ENCODE measurements around the gene PLEKHF1. TPM values are rescaled to one million over a fixed set of nuclear protein-coding genes. Genes with fewer than 3 reads are reported as not detected.

PLEKHF1 gene
- total RNA-seq, 1 experiment from 2014 or later, result 12.9 TPM

DNA sequence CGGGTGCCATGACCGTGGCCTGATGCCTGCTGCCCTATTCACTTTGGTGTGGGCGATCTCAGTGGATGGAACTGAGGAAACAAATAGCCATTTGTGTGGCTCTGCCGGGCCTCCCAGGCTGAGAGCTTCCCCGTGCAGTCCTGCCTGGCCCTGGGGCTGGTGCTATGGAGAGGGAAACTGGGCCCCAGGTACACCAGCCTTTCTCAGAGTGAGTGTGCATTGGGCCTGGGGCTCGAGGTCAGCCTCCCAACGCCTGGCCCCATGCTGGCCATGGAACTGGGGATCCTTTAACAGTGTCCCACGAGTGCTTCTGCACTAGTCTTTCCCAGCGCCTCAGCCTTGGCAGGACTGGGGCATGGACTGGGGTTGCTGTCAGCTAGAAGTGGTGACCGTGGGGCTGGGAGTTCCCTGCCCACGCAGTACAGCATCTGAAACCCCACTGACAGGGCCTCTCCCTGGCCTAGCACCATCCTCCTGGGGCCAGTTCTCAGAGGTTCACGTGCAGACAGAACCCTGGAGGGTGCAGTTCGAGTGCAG is 10.5 kb downstream of the PLEKHF1 start:
- Histone ChIP-seq H3K4me3 (ENCODE audit: insufficient read depth, low read depth, low read length) (no peak overlapping the region), H3K36me3 (replicated peaks; ENCODE audit: control insufficient read depth, insufficient read depth, low read length) (peaks cover 7% of the 10 kb centered on the region), H3K27me3 (ENCODE audit: control insufficient read depth, insufficient read depth, low read length) (no peaks in the 10 kb centered on the region)
- no peak for DNase-seq

DNA sequence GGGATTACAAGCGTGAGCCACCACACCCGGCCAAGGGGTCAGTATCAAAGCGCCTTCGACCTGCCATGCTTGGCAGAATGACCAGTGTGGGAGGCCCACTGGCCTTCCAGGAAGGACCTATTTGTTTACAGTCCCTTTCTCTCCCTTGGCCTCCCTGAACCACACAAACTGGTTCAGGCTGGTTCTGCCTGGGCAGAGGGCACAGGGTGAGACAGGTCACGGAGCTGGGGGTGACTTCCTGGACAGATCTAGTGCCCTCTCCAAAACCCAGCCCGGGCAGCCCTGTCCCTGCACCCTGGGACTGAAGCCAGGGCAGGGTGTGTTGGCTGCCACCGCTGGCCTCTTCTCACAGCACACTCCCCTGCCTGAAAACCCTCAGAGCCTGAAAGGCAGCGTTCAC is 11.3 kb downstream of the PLEKHF1 start:
- DNase-seq, result no peak
- H3K36me3 ChIP-seq (replicated peaks; ENCODE audit: control insufficient read depth, insufficient read depth, low read length), result peaks cover 7% of the 10 kb centered on the region
- no peaks in the 10 kb centered on the region for H3K27me3 ChIP-seq (ENCODE audit: control insufficient read depth, insufficient read depth, low read length)
- no peak overlapping the region for H3K4me3 ChIP-seq (ENCODE audit: insufficient read depth, low read depth, low read length)

DNA sequence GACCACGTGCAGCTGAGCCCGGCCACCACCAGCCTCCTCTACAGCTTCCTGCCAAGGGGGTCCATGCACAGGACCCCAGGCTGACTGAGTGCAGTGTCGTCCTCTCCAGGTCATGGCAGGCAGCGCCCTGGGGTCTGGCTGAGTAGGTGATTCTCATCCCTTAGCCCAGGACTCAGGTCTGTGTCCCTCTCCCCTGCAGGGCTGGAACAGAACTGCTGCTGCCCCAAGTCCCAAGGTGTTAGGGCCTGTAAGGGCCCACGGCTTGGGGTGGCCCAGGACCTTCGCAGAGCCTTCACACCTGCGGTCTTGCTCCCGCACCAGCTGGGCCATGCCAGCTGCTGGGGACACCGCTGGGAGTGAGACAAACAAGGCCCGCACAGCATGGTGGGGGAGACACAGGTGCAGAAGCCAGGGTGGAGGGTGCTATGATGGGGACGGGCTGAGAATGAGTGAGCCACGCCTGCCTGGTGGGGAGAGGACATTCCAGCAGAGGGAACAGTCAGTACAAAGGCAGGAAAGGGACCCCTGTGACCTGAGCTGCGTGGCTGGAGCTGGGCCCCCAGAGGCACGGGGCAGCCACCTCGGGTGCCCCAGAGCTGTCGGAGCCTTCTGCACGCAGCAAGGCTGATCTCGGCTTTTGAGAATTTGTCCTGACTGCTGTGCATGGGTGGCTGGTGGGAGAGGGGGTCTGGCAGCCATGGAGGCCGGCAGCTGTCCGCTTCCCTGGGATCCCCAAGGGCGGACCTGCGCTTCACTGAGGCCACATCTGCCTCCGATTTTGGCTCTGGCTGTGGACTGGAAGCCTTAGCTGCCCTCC is 11.9 kb downstream of the PLEKHF1 start:
- no peak overlapping the region for H3K4me3 ChIP-seq (ENCODE audit: insufficient read depth, low read depth, low read length)
- peak; percentile 67 for DNase-seq
- no peaks in the 10 kb centered on the region for H3K27me3 ChIP-seq (ENCODE audit: control insufficient read depth, insufficient read depth, low read length)
- H3K36me3 ChIP-seq (replicated peaks; ENCODE audit: control insufficient read depth, insufficient read depth, low read length), result peaks cover 7% of the 10 kb centered on the region

DNA sequence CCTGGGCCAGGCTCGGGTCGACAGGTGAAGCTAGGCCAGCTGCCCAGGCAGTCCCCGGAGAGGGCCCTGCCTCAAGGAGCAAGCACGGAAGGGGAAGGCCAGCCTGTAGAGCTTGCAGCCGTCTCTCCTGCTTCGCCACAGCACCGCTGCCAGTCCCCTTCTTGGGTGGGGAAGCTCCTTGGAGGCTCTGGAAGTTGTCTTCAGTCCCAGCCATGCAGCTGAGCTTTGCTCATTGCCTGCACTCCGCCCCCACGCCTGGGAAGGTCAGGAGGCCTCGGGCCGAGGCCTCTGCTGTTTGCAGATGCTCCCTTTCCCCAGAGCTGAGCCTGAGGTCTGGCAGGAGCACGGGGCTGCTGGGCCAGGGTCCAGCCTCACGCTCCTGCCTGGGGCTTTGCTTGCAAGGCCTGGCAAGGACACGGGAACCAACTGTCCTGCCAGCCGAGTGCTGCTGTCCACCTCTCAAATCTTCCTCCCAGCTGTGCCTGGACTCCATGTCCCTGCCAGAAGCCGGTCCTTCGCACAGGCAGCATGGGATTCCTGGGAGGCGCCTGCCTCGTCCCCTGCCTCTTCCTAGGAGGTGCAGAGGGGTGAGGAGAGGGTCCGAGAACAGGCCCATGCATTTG is 13.3 kb downstream of the PLEKHF1 start:
- peak; percentile 49 for DNase-seq
- peaks cover 7% of the 10 kb centered on the region for H3K36me3 ChIP-seq (replicated peaks; ENCODE audit: control insufficient read depth, insufficient read depth, low read length)
- no peak overlapping the region for H3K4me3 ChIP-seq (ENCODE audit: insufficient read depth, low read depth, low read length)
- H3K27me3 ChIP-seq (ENCODE audit: control insufficient read depth, insufficient read depth, low read length), result no peaks in the 10 kb centered on the region

DNA sequence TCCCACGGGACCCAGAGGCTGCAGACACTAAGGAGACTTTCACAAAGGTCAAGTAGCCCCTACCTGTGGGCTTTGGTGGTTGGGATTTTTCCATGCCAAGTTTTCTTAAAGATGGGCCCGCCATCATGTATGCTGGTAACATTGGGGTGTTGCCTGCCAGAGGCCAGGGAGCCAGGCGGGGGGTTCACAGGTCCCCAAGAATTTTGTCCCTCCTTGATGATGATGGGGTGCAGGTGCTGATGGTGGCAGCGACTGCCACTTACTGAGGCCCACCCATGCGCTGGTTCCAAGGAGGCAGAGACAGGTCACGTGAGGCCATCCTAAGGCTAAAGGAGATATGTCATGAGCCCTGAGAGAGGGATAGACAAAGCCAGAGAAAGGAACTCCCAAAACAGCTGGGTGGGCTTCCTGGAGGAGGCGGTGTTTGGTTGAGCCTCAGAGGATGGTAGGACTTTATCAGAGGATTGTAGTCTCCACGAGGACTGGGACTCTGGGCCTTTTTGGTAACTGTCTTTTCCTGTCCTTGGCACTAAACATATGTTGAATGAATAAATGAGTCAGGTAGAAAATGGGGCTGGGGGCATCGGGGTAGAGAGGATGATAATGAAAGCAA is 14.4 kb downstream of the PLEKHF1 start:
- H3K4me3 ChIP-seq (ENCODE audit: insufficient read depth, low read depth, low read length), result no peak overlapping the region
- H3K36me3 ChIP-seq (replicated peaks; ENCODE audit: control insufficient read depth, insufficient read depth, low read length), result peaks cover 5% of the 10 kb centered on the region
- no peak for DNase-seq
- no peaks in the 10 kb centered on the region for H3K27me3 ChIP-seq (ENCODE audit: control insufficient read depth, insufficient read depth, low read length)

DNA sequence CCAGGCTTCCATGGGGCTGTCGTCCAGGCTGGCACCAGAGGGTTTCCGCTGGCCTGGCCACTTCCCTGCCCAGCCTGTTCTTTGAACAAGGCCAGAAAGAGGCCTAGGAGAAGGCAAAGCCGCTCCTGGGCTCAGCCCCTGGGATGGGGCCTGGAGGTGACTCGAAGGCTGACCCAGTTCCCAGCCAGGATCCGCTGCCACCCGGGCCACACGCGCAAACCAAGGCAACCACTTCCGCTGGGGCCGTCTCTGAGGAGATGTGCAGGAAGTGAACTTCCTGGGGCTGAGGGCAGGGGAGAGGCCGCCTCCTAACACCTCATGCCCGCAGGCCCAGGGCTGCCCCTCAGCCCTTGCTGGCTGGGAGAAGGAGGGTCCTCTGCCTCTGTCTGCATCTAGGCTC is 15.2 kb downstream of the PLEKHF1 start:
- DNase-seq, result peak; percentile 50
- Histone ChIP-seq H3K27me3 (ENCODE audit: control insufficient read depth, insufficient read depth, low read length) (no peaks in the 10 kb centered on the region), H3K36me3 (replicated peaks; ENCODE audit: control insufficient read depth, insufficient read depth, low read length) (peaks cover under 1% of the 10 kb centered on the region), H3K4me3 (ENCODE audit: insufficient read depth, low read depth, low read length) (no peak overlapping the region)

DNA sequence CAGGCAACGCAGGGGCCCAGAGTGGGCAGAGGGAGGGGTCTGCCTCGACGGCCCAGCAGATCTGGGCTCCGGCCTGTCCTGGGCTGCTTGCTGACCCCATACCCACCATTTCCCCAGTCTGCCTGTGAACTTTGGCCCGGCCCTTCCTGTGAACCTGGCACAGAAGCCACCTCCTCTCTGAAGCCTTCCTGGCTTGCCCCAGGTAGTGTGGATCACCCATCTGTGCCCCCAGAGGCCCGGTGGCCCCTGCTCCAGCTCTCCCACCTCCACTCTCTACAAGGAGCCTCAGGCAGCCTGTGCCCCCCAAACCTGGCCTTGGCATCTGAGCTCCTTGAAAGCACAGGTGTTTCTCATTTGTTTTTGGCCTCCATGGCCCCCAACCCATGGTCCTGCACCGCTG is 15.7 kb downstream of the PLEKHF1 start:
- no peaks in the 10 kb centered on the region; the same call in 1 of the 2 replicates for H3K36me3 ChIP-seq (replicated peaks; ENCODE audit: control insufficient read depth, insufficient read depth, low read length)
- H3K27me3 ChIP-seq (ENCODE audit: control insufficient read depth, insufficient read depth, low read length), result no peaks in the 10 kb centered on the region
- no peak overlapping the region for H3K4me3 ChIP-seq (ENCODE audit: insufficient read depth, low read depth, low read length)
- DNase-seq, result no peak

DNA sequence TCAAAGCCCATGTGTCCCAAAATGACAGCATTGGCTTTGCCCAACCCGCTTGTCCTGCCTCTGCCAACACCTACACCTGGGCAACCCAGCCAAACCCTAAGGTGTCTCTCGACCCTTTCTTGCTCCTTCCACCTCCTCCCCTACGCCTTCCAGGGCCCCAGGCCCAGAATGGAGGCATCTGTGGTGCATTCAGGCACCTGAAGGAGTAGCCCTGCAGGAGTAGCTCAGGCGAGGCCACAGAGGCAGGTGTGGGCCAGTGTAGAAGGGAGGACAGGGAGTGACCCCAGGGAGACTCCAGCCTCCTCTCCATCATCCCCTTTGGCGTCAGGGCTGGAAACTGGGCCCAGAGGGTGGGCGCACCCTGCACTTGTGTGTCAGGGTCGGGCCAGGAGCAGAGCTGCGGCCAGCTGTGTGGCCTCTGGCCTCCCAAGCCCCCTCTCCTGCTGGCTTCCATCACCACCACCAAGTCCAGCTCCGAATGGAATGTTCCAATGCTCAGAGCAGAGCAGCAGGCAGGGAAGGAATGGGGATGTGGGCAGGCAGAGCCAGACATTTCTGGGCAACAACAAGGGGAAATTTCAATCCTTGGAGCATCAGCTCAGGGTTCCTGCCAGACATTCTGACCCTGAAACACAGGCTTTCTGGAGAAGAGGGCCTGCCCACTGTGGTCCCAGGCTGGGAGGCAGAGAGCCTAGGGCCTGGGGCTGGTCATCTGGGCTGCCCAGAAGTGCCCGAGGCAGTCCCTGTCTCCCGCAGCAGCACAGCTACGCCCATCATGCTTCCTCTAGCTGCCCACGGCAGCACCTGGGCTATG is 16.4 kb downstream of the PLEKHF1 start:
- peak; percentile 34 for DNase-seq
- H3K4me3 ChIP-seq (ENCODE audit: insufficient read depth, low read depth, low read length), result no peak overlapping the region
- H3K27me3 ChIP-seq (ENCODE audit: control insufficient read depth, insufficient read depth, low read length), result no peaks in the 10 kb centered on the region
- H3K36me3 ChIP-seq (replicated peaks; ENCODE audit: control insufficient read depth, insufficient read depth, low read length), result no peaks in the 10 kb centered on the region

DNA sequence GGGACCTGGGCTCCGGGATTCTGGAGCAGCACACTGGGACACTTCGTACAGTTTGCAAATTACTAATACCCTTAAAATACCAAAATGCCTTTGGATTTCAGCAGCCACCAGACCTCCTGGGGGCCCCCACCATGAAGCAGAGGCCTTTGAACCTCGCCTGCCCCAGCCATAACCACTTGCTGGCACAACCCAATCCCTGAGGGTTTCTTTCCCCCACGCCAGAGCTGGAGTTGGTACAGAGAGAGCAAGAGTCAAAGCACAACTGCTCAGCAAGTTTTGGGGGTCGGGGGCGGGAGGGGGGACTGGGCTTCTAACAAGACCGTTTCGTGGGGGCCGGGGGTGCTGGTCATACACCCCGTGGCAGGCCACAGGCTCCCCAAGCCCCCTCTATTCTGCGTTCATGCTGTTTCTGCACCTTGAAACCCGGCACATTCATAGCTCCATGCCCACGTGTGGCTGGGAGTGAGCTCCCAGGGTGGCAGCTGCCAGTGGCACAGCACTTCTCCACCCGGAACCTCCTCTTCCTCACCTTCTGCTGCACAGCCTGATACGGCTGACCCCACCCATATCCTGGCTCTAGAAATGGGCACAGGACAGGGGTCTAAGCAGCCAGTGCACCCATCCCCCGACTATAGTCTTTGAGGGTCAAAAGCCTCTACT is 17.1 kb downstream of the PLEKHF1 start:
- no peaks in the 10 kb centered on the region for H3K27me3 ChIP-seq (ENCODE audit: control insufficient read depth, insufficient read depth, low read length)
- H3K36me3 ChIP-seq (replicated peaks; ENCODE audit: control insufficient read depth, insufficient read depth, low read length), result no peaks in the 10 kb centered on the region
- no peak for DNase-seq
- no peak overlapping the region for H3K4me3 ChIP-seq (ENCODE audit: insufficient read depth, low read depth, low read length)

DNA sequence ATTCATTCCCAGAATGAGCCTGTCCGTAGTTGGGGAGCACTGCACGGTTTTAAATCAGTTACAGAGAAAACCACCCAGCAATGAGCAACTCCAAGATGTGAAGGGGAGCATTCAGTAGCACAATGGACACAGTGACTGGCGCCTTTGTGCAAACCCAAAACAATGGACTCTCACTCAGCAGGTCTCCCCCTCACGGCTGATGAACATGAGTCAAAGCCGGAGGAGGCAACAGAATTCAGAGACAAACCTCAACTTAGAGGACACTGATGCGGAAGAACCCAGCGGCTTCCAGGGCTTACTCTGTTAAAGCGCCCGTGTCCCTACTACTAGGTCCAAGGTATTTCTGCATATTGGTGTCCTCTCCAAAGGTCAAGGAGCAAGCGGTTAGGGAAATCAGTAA is 17.7 kb downstream of the PLEKHF1 start:
- peak; percentile 37 for DNase-seq
- no peaks in the 10 kb centered on the region for H3K27me3 ChIP-seq (ENCODE audit: control insufficient read depth, insufficient read depth, low read length)
- H3K36me3 ChIP-seq (replicated peaks; ENCODE audit: control insufficient read depth, insufficient read depth, low read length), result no peaks in the 10 kb centered on the region
- no peak overlapping the region for H3K4me3 ChIP-seq (ENCODE audit: insufficient read depth, low read depth, low read length)

DNA sequence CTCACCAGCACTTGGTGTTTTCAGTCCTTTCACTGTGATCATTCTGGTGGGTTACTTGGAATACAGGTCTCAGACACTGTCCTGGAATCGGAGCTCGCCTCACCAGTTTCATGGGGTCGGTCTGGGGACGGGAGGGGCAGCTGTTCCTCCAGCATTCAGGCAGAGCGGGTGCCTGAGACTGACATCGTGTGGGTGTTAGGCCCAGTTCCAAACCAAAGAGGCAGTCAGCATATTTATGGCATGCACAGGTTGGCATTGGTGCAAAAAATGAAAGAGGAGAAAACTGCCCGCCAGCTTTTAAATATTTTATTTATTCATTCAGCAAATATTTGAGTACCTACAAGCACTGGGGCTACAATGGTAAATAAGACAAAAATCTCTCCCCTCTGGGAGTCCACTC is 20.1 kb downstream of the PLEKHF1 start:
- no peaks in the 10 kb centered on the region for H3K36me3 ChIP-seq (replicated peaks; ENCODE audit: control insufficient read depth, insufficient read depth, low read length)
- H3K27me3 ChIP-seq (ENCODE audit: control insufficient read depth, insufficient read depth, low read length), result no peaks in the 10 kb centered on the region
- H3K4me3 ChIP-seq (ENCODE audit: insufficient read depth, low read depth, low read length), result no peak overlapping the region
- no peak for DNase-seq

DNA sequence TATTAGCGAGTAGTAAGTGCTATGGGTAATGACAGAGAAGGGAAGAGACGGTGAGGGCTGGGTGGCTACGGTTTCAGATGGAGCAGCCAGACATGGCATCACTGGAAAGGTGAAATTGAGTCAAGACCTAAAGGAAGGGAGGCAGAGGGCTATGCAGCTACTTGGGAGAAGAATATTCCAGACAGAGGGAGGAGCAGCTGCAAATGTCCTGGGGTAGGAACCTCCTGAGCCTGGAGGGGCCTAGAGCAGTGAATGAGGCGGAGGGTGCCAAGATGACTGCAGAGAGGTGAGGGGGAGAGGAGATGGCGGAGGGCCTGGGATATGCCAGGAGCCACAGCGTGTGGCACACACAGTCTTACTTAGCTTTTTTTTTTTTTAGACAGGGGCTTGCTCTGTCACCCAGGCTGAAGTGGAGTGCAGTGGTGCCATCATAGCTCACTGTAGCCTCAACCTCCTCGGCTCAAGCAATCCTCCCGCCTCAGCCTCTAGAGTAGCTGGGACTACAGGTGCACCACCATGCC is 21.1 kb downstream of the PLEKHF1 start:
- no peak for DNase-seq
- no peaks in the 10 kb centered on the region for H3K36me3 ChIP-seq (replicated peaks; ENCODE audit: control insufficient read depth, insufficient read depth, low read length)
- H3K27me3 ChIP-seq (ENCODE audit: control insufficient read depth, insufficient read depth, low read length), result no peaks in the 10 kb centered on the region
- H3K4me3 ChIP-seq (ENCODE audit: insufficient read depth, low read depth, low read length), result no peak overlapping the region

DNA sequence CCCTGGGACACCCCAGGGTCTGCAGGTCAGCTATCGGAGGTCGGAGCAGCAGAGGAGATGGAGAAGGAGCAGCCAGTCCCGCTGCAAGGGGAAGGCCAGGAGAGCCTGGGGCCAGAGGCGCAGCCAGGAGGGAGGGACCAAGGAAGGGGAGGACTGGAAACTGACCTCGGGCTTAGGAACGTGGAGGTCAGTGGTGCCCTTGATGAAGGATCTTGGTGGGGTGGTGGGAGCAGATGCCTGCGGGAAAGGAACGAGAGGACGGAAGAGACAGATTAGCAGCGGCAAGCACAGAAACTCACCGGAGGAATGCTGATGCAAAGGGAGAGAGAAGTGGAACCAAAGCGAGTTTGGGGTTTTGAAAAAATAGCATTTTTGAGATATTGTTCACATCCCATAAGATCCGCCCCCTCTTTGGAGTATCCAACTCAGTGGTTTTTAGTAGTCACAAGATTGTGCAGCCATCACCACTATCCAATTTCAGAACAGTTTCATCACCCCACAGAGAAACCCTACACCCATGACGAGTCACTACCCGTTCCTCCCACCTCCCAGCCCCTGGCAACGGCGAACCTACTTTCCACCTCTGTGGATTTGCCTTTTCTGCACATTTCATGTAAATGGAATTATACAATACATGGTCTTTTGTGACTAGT is 22.1 kb downstream of the PLEKHF1 start:
- no peak for DNase-seq
- H3K36me3 ChIP-seq (replicated peaks; ENCODE audit: control insufficient read depth, insufficient read depth, low read length), result no peaks in the 10 kb centered on the region
- H3K27me3 ChIP-seq (ENCODE audit: control insufficient read depth, insufficient read depth, low read length), result no peaks in the 10 kb centered on the region
- no peak overlapping the region for H3K4me3 ChIP-seq (ENCODE audit: insufficient read depth, low read depth, low read length)
